Skin of body (tissue), 2 donors: ENCODE results near the gene PLEKHG4B. TPM values are rescaled to one million over a fixed set of nuclear protein-coding genes. Genes with fewer than 3 reads are reported as not detected.
A peak's percentile ranks its signal among the peaks of the same experiment; 100 is the strongest.
"Not testable (repeated sequence)": the region's sequence is repeated elsewhere in the genome, so short reads cannot be mapped to it uniquely, and the experiment has no call there.

Experiments
- DNase-seq: peaks from one replicate; lab custom pipeline; 2025; lab: John Stamatoyannopoulos, UW
- total RNA-seq: library from RNA; depleted of rRNA; stranded (reverse); fragments of >200 nt; gene quantifications from one replicate; pipeline ENCODE4 v1.2.3, GENCODE V29; 2014

The PLEKHG4B gene
- total RNA-seq, 1 donor from 2014 or later: 6.0 TPM

DNA sequence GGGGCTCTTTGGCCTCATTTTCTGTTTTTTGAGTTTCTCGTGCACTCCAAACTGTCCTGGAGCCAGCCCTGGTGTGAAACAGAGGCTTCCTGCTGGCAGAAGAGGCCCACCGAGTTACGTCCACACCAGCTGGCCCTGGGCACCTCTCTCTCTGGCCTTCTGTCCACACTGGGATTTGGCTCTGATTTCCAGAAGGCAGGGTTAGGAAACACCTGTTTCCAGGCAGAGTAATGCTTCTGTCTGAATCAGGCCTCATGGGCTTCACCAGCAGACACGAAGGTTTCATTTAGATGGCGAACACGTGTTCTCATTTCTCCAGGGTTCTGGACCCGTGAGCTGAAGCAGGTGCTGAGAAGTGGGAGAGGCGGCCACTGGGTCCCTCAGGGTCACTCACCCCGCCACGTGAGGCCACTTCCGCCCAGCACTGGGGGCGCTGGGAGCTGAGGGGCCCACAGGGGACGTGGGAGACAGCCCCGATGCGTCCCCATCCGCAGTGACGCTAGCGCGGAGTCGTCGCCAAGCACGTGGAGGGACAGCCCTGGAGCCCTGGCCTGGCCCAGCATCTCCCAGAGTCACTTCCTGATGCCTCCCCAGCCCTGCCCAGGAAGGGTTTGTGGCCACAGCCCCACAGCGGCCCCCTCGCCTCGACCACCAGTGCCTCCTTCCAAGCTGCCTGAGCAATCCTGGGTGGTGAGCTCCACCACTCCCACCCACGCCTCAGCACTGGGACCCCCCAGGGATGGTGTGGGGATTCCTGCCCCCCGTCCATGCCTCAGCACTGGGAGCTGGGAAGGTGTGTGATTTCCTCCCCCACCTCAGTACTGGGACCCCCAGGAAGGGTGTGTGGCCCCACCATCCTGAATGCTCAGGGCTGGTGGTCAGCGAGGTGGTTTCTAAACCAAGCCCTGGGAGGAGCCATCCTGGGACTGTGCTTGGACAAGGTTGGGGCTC lies 94.4 kb downstream of the PLEKHG4B start:
- DNase-seq: no peak

DNA sequence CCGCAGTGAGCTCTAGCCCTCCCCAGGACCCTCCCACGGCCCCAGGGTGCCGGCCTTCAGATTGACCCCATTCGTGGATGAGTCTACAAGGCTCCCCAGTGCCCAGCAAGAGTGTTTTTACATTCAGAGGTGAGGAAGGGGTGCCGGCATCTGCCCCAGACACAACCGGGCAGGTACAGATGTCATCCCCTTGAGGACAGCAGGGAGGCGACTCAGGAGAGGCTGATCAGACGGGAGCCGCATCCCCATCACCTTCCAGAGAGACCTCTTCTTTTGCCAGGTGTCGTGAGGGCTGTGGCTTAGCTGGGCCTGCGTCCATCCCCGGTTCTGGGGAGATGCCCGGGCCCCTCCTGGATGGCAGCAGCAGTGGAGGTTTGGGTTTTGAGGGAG lies 95.1 kb downstream of the PLEKHG4B start:
- DNase-seq: no peak

DNA sequence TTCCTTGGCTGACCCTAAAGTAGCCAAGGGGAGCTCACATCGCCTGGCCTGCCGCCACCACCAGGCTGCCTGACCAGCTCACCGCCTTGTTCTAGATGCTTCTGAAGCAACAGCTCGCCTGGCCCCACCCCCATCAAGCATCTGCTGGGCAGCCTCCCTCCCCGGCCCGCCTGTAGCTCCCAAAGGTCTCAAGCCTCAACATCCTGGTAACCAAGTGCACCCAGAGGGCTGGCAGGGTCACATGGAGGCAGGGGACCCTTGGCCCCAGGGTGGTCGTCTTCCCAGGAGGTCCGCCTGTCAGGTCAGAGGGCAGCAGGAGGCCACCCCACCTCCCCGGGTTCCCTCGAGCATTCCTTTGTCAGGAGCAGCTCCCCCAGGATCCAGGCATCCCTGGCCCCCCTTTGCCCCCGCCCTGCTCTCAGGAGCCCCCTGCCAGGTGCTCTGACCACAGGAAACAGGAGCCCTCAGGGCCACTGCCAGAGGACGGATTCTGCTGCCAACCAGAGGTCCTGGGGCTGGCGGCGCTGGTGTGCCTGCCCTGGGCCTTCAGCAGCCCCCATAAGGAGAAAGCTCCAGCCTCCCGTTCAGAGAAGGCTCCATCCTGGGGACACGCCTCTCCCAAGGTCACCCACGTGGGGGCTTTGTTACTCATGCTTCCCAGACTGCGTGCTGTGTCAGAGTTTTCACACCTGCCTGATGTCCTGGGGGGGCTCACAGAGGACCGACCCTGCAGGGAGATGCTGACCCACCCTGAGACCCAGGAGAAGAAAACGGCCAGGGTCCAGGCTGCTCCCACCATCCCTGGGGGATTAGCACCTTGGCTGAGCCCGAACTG lies 95.9 kb downstream of the PLEKHG4B start:
- DNase-seq: no peak

DNA sequence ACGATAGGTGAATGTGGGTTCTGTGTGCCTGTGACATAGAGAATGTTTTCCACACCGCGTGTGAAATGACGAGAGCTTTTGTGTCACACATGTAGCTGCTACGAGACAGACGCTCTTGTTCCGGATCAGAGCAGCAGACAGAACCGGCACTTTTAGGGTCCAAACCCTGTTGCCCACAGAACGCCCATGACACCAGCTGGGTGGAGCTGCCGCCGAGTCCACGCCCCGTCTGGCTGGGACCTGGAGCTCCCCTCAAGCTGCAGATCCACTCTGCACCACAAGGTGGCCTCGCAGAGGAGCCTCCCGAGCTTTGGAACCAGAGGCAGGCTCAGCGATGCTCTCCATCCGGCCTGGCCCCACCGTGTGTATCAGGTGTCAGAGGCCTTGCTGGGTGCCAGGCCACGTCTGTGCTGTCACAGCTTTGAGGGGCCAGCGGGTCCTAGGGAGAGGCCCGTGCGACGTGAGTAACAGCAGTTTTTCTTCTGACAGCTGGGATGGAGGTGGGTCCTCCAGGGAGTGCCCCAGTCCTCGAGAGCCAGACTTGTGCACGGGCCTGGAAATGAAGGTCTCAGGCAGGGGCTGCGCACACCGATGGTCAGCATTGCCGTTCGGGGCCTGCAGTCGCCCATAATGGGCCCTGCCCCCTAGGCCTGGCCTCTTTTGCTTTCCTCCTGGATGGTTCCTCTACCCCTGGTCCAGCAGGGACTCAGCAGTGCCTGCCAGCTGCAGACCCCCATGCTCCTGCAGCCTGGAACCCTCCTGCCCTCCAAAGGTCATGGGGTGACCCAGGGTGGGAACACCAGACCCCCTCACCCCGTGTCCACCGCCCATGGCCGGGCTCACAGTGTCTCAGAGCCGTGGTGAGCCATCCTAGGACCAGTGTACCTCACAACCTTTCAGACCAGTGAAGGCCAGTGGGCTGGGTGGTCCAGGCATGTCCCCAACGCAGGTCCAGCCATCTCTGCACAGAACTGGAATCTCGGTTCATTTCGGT lies 96.8 kb downstream of the PLEKHG4B start:
- DNase-seq: peak; percentile 45

DNA sequence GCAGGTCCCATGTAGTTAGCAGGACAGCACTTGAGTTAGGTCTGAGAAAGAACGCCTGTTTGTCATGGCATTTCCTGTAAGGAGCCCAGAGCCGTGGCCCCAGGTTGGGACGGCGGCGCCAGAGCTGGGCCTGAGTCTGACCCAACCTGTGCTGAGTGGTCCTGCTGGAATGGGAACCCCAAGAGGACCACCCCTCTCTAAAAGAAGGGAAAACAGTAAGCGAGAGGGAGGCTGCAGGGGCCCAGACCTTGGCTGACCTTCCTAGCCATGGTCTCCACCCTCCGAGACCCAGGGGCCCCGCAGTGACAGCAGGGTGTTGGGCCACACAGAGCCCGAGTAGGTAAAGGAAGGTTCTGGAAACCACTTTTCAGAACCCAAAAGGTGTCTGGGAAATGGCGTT lies 97.5 kb downstream of the PLEKHG4B start:
- DNase-seq: no peak

DNA sequence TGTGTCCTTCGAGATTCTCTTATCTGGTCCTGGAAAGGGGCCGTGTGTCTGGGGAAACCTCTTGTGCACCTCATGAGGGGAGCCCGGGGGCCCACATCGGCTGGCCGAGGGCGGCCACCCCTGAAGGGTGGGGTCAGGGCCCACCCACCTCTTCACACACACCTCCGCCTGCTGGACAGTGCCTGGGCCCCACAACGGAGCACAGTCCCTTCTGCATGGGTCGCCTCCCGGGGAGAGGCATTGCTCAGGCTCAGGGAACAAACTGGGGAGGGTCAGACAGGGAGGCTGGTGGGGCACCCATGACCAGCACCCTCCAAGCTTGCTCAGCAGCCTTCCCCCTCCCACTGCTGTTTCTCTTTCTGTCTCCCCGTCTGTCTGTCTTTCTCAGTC lies 98.0 kb downstream of the PLEKHG4B start:
- no peak for DNase-seq

DNA sequence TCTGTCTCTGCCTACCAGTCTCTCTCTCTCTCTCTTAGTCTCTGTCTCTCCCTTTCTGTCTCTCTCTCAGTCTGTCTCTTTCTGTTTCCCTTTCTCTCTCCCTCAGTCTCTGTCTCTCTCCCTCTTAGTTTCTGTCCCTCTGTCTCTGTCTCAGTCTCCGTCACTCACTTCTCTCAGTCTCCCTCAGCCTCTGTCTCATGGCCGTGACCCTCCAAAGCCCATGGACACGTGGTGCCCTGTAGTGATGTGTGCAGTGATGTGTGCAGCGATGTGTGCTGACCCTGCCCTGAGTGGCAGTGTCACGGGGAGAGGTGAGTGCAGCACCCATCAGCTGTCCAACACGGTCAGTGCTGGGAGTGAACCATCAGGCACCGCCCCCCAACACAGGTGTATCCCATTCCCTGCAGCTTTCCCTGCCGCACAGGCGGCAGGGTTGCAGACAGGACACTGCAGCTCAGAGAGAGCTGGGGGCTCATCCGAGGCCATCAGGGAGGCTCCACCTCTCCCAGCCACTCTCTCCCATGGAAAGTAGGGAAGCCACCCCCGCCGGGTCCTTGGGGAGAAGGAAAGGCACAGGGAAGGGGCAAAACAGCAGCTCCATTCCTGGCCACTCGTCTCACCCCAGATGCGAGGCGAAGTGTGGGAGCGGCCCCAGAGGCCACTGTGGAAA lies 98.5 kb downstream of the PLEKHG4B start:
- no peak for DNase-seq

DNA sequence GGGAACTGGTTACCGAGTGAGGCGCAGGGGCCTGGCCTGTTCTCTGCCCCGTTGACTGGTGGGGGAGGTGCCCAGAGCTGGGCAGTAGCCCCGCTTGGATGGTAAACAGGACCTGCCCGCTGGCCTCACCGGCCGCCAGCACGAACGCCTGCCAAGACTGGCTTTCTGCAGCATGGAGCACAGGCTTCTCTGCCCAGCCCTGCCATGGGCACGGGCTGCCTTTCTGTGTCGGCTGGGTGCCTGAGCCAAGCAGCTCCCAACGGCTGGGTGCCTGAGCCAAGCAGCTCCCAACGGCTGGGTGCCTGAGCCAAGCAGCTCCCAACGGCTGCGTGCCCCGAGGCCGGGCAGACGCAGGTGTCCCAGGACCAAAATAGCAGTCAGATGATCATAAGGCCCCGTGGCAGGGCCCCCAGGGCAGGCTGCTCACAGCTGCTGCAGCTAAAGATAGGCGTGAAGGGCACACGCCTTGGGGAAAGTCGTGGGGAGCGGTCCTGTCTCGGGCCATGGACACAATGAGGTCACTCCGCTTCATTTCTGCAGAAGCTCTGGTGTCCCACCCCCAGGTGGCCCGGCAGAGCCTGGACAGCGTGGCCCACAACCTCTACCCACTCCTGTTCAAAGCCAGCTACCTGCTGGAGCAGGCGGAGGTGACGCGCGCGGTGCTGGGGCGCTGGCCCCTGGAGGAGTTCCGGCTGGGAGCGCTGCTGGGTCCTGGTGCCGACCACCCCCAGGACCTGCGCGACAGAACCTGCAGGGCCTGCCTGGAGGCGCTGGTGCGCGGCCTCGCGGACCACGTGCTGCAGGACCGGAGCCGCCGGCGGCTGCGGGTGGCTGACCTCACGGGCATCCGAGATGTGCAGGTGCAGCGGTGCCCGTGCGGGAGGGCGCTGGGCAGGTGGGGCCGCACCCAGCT lies 99.3 kb downstream of the PLEKHG4B start, which contains the start of gene LRRC14B:
Gene LRRC14B (plus strand): TSS at position 460 of the 913 bp plus-strand sequence. CDS start 44 bp downstream, at position 504.
- no peak for DNase-seq

DNA sequence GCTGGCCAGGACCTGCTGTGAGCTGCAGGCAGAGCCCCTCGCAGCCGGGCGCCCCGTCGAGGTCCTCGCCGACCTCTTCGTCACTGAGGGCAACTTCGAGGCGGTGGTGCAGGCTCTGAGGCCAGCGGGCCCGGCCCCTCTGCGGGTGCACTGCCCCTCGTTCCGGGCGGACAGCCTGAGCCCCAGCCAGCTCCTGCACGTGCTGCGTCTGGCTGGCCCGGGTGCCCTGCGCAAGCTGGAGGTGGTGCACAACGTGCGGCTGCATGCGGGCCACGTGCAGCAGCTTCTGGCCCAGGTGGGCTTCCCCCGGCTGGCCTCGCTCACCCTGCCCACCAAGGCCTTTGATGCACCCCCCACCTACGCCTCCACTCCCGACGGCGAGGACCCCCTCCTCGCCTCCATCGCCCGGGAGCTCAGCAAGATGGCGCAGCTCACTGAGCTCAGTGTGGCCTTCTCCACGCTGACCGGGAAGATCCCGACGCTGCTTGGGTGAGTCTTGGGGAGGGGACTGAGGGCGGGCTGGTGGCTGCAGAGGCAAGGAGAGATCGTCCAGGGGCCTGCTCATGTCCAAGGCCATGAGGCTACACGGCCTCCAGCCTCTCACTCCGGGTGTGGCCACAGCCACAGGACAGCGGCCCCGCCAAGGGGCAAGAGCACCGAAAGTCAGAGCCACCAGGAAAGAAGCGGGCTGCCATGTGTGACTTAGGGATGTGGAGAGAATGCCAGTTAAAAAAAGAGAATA lies 100.2 kb downstream of the PLEKHG4B start:
- DNase-seq: no peak

DNA sequence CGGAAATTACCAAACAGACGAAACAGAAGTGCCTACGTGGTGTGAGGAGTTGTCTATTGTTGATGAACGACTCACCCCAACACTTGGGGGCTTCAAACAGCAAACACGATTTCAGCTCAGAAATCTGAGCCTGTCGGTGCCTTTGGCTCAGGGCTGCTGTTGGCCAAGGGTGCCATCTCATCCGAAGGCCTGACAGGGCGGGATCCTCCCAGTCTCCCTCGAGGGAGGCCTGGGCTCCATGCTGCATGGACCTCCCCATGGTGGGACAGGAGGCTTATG lies 100.7 kb downstream of the PLEKHG4B start:
- DNase-seq: no peak

DNA sequence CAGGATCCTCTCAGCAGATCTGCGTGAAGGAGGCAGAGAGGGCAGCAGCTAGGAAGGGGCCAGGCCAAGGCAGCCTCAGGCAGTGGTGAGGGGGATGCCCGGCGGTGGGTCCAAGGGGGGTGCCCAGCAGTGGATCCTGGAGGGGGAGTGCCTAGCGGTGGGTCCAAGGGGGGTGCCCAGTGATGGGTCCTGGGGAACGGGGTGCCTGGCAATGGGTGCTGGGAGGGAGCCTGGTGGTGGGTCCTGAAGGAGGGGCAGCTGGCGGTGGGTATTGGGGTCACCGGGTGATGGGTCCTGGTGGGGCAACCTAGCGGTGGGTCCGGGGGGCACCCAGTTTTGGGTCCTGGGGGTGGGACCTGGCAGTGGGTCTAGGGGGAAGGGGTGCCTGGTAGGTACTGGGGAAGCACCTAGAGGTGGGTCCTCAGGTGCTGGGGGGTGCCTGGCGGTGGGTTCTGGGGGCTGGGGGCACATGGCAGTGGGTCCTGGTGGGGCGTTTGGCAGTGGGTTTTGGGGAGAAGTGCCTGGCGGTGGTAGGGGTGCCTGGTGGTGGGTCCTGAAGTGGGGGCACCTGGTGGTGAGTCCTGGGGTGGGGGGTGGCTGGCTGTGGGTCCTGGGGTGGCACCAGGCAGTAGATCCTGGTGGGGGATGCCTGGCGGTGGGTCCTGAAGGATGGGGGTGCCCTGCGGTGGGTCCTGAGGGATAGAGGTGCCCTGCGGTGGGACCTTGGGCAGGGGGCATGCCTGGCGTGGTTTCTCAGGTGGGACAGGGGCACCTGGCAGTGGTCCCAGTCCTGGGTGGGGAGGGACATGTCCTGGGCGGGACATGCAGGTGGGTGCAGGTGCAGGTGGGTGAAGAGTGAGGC lies 101.2 kb downstream of the PLEKHG4B start:
- no peak for DNase-seq

DNA sequence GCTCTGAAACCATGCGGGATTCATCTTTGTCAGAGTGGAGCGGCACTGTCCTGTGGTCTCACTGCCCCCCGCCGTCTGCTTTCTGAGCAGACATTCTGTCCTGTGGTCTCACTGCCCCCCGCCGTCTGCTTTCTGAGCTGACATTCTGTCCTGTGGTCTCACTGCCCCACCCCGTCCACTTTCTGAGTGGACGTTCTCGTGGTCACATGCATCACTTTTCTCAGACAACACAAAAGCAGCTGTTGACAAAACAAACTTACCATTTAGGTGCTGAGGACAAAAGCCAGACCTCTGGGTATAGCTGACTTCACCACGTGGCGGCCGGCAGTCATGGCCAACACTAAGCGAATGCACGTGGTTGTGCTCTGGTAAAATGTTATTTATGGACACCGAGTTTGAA lies 102.1 kb downstream of the PLEKHG4B start:
- DNase-seq: no peak

DNA sequence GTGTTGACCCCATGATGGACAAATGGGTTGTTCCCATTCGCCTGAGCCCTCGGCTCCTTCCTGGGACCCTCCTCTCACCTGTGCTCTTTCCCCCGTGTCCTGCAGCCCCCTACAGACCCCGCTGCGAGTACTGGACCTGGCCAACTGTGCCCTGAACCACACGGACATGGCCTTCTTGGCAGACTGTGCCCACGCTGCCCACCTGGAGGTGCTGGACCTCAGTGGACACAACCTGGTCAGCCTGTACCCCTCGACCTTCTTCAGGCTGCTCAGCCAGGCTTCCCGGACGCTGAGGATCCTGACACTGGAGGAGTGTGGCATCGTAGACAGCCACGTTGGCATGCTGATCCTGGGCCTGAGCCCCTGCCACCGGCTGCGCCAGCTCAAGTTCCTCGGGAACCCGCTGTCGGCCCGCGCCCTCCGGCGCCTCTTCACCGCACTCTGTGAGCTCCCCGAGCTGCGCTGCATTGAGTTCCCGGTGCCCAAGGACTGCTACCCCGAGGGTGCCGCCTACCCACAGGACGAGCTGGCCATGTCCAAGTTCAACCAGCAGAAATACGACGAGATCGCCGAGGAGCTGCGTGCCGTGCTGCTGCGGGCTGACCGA lies 102.7 kb downstream of the PLEKHG4B start:
- no peak for DNase-seq

DNA sequence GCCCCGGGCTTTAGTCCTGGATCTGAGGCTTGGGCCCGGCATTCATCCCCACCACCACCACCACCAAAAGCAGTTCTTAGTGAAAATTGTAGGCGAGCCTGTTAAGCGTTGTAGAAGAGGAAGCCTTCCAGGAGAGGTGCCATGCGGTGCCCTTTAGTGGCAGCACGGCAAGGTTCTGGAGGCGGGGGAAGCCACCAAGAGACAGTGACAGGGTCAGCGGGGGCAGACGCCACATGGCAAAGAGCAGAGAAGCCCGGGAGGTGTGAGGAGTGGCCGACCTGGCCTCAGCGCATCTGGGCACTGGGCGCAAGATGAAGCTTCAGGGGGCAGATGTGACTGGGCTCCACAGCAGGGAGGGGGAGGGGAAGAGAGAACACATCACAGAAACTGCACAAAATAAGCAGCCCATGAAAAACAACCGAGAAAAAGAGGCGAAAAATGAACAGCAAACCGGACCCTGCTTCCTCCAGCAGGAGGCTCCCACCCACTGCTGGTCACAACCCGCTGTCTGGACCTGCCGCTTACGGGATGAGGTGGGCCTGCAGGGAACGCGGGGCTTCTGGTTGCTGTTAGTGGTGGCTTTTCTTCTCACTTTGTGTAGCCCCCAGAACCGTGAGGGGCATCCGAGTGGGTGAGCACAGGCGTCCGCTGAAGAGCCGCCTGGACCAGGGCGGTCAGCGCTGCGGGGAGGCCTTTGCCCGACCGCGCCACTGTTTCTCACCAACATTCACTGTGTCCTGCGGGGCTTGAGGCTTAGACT lies 103.6 kb downstream of the PLEKHG4B start:
- no peak for DNase-seq

DNA sequence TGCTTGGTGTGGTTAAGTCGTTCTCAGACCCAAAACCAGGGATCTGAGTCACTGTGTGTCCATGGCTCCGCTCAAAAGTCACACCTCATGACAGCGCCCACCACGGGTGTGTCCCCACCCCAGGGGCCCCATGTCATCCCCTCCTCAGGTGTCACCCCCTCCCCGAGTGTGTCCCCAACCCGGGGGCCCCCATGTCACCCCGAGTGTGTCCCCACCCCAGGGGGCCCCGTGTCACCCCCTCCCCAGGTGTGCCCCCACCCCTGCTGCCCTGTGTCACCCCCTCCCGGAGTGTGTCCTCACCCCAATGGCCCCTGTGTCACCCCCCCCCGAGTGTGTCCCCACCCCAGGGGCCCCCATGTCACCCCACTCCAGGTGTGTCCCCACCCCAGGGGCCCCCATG lies 104.4 kb downstream of the PLEKHG4B start:
- DNase-seq: no peak

DNA sequence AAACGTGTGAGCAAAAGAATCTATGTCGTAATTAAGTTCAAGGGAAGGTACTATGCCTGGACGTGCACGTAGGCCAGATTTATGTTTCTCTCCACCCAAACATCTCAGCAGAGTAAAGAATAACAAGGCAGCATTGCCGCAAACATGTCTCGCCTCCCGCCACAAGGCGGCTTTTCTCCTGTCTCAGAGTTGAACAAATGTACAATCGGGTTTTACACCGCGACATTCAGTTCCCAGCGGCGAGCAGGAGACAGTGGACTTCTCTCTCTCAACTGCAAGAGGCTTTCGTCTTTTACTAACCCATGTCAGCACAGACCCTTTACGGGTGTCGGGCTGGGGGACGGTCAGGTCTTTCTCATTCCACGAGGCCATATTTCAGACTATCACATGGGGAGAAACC lies 105.1 kb downstream of the PLEKHG4B start:
- DNase-seq: not testable (repeated sequence)
